IMR-90 (cell line): Measurements from ENCODE around the gene ST14. TPM values are rescaled to one million over a fixed set of nuclear protein-coding genes. Genes with fewer than 3 reads are reported as not detected.
"Not testable (repeated sequence)": the region's sequence is repeated elsewhere in the genome, so short reads cannot be mapped to it uniquely, and the experiment has no call there.

Source experiments
- ATAC-seq: fragments of 200-7000 bp; cut with Tn5 transposase; 2 replicates; pipeline ENCODE4 v1.9.1; 2020; ENCODE audit warnings: low read depth, mild to moderate bottlenecking, moderate library complexity
- BruUV-seq: library from RNA; stranded (reverse); fragments of 400-500 nt; replicated peaks from 2 replicates; lab custom pipeline; 2021; lab: Mats Ljungman, UMichigan
- CTCF ChIA-PET: fragments of 300-600 bp; formaldehyde crosslinking; extraction: SDS; loops from one replicate; lab custom pipeline; 2021; ENCODE audit warnings: antibody characterized with exemption; lab: Yijun Ruan, JAX
- POLR2A ChIA-PET: fragments of 300-600 bp; sonication (Branson Sonifier 250); formaldehyde crosslinking; loops from one replicate; lab custom pipeline; 2022; ENCODE audit warnings: antibody characterized with exemption; ENCODE audit not compliant: unreplicated experiment; lab: Charles Lee
- DNase-seq: peaks from one replicate; pipeline ENCODE4 v3.0.0; 2013
- H2AFZ ChIP-seq: replicated peaks from 2 replicates; pipeline ENCODE3; 2013; ENCODE audit warnings: low read length, mild to moderate bottlenecking; ENCODE audit not compliant: poor library complexity
- H2AK5ac ChIP-seq: 2 replicates; pipeline ENCODE4 v1.6.1; 2013; ENCODE audit warnings: low read depth, low read length, inconsistent platforms
- H2AK9ac ChIP-seq: replicated peaks from 2 replicates; pipeline ENCODE3; 2013; ENCODE audit warnings: mild to moderate bottlenecking, low read depth, low read length, moderate library complexity; ENCODE audit not compliant: poor library complexity
- H2BK120ac ChIP-seq: 2 replicates; pipeline ENCODE4 v1.6.1; 2013; ENCODE audit warnings: low read depth, low read length, inconsistent platforms
- H2BK15ac ChIP-seq: 3 replicates; pipeline ENCODE4 v1.6.1; 2013; ENCODE audit warnings: low read depth, low read length, inconsistent platforms
- H2BK20ac ChIP-seq: 2 replicates; pipeline ENCODE4 v1.6.1; 2013; ENCODE audit warnings: low read depth, mild to moderate bottlenecking, inconsistent platforms, low read length, moderate library complexity
- H2BK5ac ChIP-seq: 2 replicates; pipeline ENCODE4 v1.6.1; 2013; ENCODE audit warnings: mild to moderate bottlenecking, low read depth, low read length, inconsistent platforms; ENCODE audit not compliant: poor library complexity, severe bottlenecking
- H3K14ac ChIP-seq: replicated peaks from 2 replicates; pipeline ENCODE4 v1.6.1; 2013; ENCODE audit warnings: low read depth, low read length, inconsistent platforms
- H3K18ac ChIP-seq: 2 replicates; pipeline ENCODE4 v1.6.1; 2013; ENCODE audit warnings: low read depth, low read length, control low read depth
- H3K23ac ChIP-seq: 2 replicates; pipeline ENCODE4 v1.6.1; 2013; ENCODE audit warnings: low read depth, low read length, inconsistent platforms
- H3K27ac ChIP-seq: 2 replicates; pipeline ENCODE4 v1.5.1; 2013; ENCODE audit warnings: mild to moderate bottlenecking, control low read depth, low read length; ENCODE audit not compliant: insufficient read depth
- H3K27me3 ChIP-seq: 2 replicates; pipeline ENCODE4 v1.6.1; 2013; ENCODE audit warnings: low read length; ENCODE audit not compliant: control insufficient read depth, insufficient read depth
- H3K36me3 ChIP-seq: 2 replicates; pipeline ENCODE4 v1.6.1; 2013; ENCODE audit warnings: low read length, mixed read lengths; ENCODE audit not compliant: control insufficient read depth, insufficient read depth
- H3K4ac ChIP-seq: 2 replicates; pipeline ENCODE4 v1.6.1; 2013; ENCODE audit warnings: low read depth, low read length, inconsistent platforms
- H3K4me1 ChIP-seq: 2 replicates; pipeline ENCODE4 v1.6.1; 2013; ENCODE audit warnings: low read length, mixed read lengths; ENCODE audit not compliant: control insufficient read depth, insufficient read depth
- H3K4me2 ChIP-seq: 2 replicates; pipeline ENCODE4 v1.6.1; 2013; ENCODE audit warnings: low read depth, mild to moderate bottlenecking, control low read depth, low read length, moderate library complexity
- H3K4me3 ChIP-seq: 2 replicates; pipeline ENCODE4 v1.5.1; 2013; ENCODE audit warnings: low read depth, mild to moderate bottlenecking, control low read depth, low read length, moderate library complexity; ENCODE audit not compliant: insufficient read depth
- H3K56ac ChIP-seq: 2 replicates; pipeline ENCODE4 v1.6.1; 2013; ENCODE audit warnings: low read length, inconsistent platforms; ENCODE audit not compliant: insufficient read depth; ENCODE audit errors: extremely low read depth
- H3K79me1 ChIP-seq, 2 experiments: 2 replicates each; pipeline ENCODE4 v1.6.1; 2013; ENCODE audit warnings: low read length in 2 of 2, inconsistent platforms in 1 of 2, low read depth in 1 of 2
- H3K9ac ChIP-seq: 2 replicates; pipeline ENCODE4 v1.6.1; 2013; ENCODE audit warnings: low read depth, low read length, control low read depth
- H3K9me1 ChIP-seq: 2 replicates; pipeline ENCODE4 v1.6.1; 2013; ENCODE audit warnings: low read length, inconsistent platforms; ENCODE audit not compliant: insufficient read depth
- H3K9me3 ChIP-seq: 2 replicates; pipeline ENCODE4 v1.6.1; 2013; ENCODE audit warnings: low read length; ENCODE audit not compliant: control insufficient read depth, insufficient read depth
- H4K20me1 ChIP-seq: 2 replicates; pipeline ENCODE4 v1.6.1; 2013; ENCODE audit warnings: low read length, inconsistent platforms; ENCODE audit not compliant: insufficient read depth
- H4K5ac ChIP-seq: 2 replicates; pipeline ENCODE4 v1.6.1; 2013; ENCODE audit warnings: mild to moderate bottlenecking, low read depth, low read length, control low read depth
- H4K8ac ChIP-seq, 2 experiments: 2 replicates each; pipeline ENCODE4 v1.6.1; 2013; ENCODE audit warnings: low read depth in 2 of 2, low read length in 2 of 2, control low read depth in 1 of 2, inconsistent platforms in 1 of 2
- H4K91ac ChIP-seq: 2 replicates; pipeline ENCODE4 v1.6.1; 2013; ENCODE audit warnings: low read depth, low read length, inconsistent platforms; ENCODE audit not compliant: insufficient read depth
- WGBS, 2 experiments: methylation state at CpG; one replicate each; pipeline versions ENCODE4 v1.1.5 to v1.1.7; 2013; ENCODE audit warnings: missing lambda C conversion rate in 2 of 2; ENCODE audit not compliant: insufficient read length in 1 of 2; ENCODE audit errors: extremely low coverage in 2 of 2; 5-methylcytosine and 5-hydroxymethylcytosine counted together
- dilution Hi-C: fragments of 300-500 bp; cut with HindIII; formaldehyde crosslinking; loops from one replicate; pipeline ENCODE4 v1.14.3; 2018; ENCODE audit warnings: low sequenced_read_pairs; ENCODE audit not compliant: unreplicated experiment
- in situ Hi-C: fragments of 300-500 bp; cut with MboI; formaldehyde crosslinking; loops from 3 replicates; pipeline ENCODE4 v1.14.3; 2019; ENCODE audit warnings: low sequenced_read_pairs, inconsistent platforms, mixed read lengths
- intact Hi-C: fragments of 100-400 bp; cut with micrococcal nuclease; formaldehyde crosslinking; loops from 2 replicates; pipeline ENCODE4 v1.10.0; 2022
- microRNA-seq, 2 experiments: library from miRNA; stranded (forward) in 1 of 2; unstranded in 1 of 2; fragments of 10-50 nt in 1 of 2; fragments of <30 nt in 1 of 2; gene quantifications in 1 of 2; microRNA quantifications in 1 of 2; one replicate each; pipeline versions ENCODE3 to v1.1.0; 2013 to 2020; ENCODE audit not compliant: insufficient read depth in 1 of 2, insufficient read length in 1 of 2, unreplicated experiment in 1 of 2
- polyA plus RNA-seq, 3 experiments: library from polyadenylated mRNA; depleted of rRNA; stranded (reverse); fragments of >200 nt; gene quantifications; 2 replicates each; pipeline ENCODE4 v1.2.3, GENCODE V29; 2012; ENCODE audit warnings: low replicate concordance in 1 of 3
- small RNA-seq, 5 experiments: library from RNA; depleted of rRNA; stranded (forward); fragments of <200 nt; gene quantifications; one replicate each; pipeline ENCODE3, GENCODE V24; 2012
- total RNA-seq: library from RNA; depleted of rRNA; stranded (reverse); fragments of >200 nt; gene quantifications from 2 replicates; pipeline ENCODE4 v1.2.3, GENCODE V29; 2012; rRNA removed

Gene ST14
- total and polyA plus RNA-seq, 2 of the 4 experiments (the other 2 are of a cell fraction), result not detected

GRCh38 chr11:130251763-130252162 is 92.2 kb downstream of the ST14 start:
- H4K8ac ChIP-seq, BruUV-seq, H2AFZ ChIP-seq, H4K91ac ChIP-seq, ATAC-seq, in situ Hi-C loops, dilution Hi-C loops, H3K36me3 ChIP-seq, H2BK5ac ChIP-seq, H3K27ac ChIP-seq, DNase-seq, H3K9ac ChIP-seq, H3K4me3 ChIP-seq, H3K14ac ChIP-seq, H3K23ac ChIP-seq, H3K56ac ChIP-seq, H2BK15ac ChIP-seq, H3K27me3 ChIP-seq, H3K4me2 ChIP-seq, H3K4ac ChIP-seq, intact Hi-C loops, POLR2A ChIA-PET, CTCF ChIA-PET, H4K20me1 ChIP-seq, H3K18ac ChIP-seq, H3K4me1 ChIP-seq, H4K5ac ChIP-seq, H3K9me3 ChIP-seq, H3K9me1 ChIP-seq, H2AK9ac ChIP-seq, H2BK20ac ChIP-seq, H2AK5ac ChIP-seq, H2BK120ac ChIP-seq: not testable (repeated sequence)
- peaks cover 0 to 10% of the 10 kb centered on the region in 2 experiments; a peak in 2 of 4 replicates for H3K79me1 ChIP-seq
- WGBS, 2 experiments, result no CpG with 5 or more reads among the region's 1 CpG

Small RNAs within 50 kb of the gene (microRNA-seq; reads per million reads assigned to microRNA genes)
- gene RF00015 (ENCODE audit: insufficient read depth, insufficient read length), result not detected

Small RNAs within 50 kb of the gene (small RNA-seq; reads per million reads assigned to genes)
- 0 reads per million in 5 experiments for gene RF00015

Other genes starting within 250 kb of the ST14 start
- 6.5 and 6.7 TPM in 2 replicates for gene PRDM10, start 156.9 kb upstream of the ST14 start, total RNA-seq
- gene PRDM10, start 156.9 kb upstream of the ST14 start, polyA plus RNA-seq (2012; rRNA removed), result 3.1 and 4.5 TPM in 2 replicates
- gene APLP2, start 89.9 kb upstream of the ST14 start, total RNA-seq, result 127 and 134 TPM in 2 replicates
- gene APLP2, start 89.9 kb upstream of the ST14 start, polyA plus RNA-seq (2012; rRNA removed), result 210 and 235 TPM in 2 replicates
- 19.4 and 23.3 TPM in 2 replicates for gene ZBTB44, start 155.1 kb downstream of the ST14 start, total RNA-seq
- gene ZBTB44, start 155.1 kb downstream of the ST14 start, polyA plus RNA-seq (2012; rRNA removed), result 5.2 and 6.9 TPM in 2 replicates